Fibroblast of mammary gland (primary cell): Measurements from ENCODE around the gene KRTAP7-1.

Experiments used
- DNase-seq: peaks from one replicate; pipeline ENCODE4 v3.0.0-alpha.2; 2010; ENCODE audit warnings: low read depth
- H3K4me3 ChIP-seq: 2 replicates; pipeline ENCODE4 v1.5.1; 2011; ENCODE audit warnings: low read depth, mild to moderate bottlenecking, low read length, moderate library complexity; ENCODE audit not compliant: control insufficient read depth
- CTCF ChIP-seq: conservative IDR thresholded peaks from 2 replicates; pipeline ENCODE4 v1.5.1; 2011; ENCODE audit warnings: low read depth, low read length, inconsistent platforms; ENCODE audit not compliant: control insufficient read depth, insufficient read depth

Gene KRTAP7-1

GRCh38 chr21:30831194-30831765 lies 1.7 kb upstream of the KRTAP7-1 start:
- peak; percentile 25 for DNase-seq
- TF ChIP-seq CTCF: peak; percentile 50
- H3K4me3 ChIP-seq: no peak overlapping the region

- TF ChIP-seq CTCF: no peak
- DNase-seq: no peak
- H3K4me3 ChIP-seq: no peak overlapping the region
These were observed 10.5 kb downstream of the KRTAP7-1 start for GRCh38 chr21:30818837-30819610.

- DNase-seq: no peak
- no peak for TF ChIP-seq CTCF
These were observed 16.4 kb downstream of the KRTAP7-1 start, which contains the start of gene KRTAP8-1 for GRCh38 chr21:30813174-30813573. TSS of gene KRTAP8-1 (minus strand) at chr21:30813274. CDS start at chr21:30813220, 54 bp downstream.

GRCh38 chr21:30800605-30801004 lies 29.0 kb downstream of the KRTAP7-1 start:
- no peak for TF ChIP-seq CTCF
- DNase-seq: no peak
- no peak overlapping the region for H3K4me3 ChIP-seq

More at GRCh38 chr21:30813174-30813573, 16.4 kb downstream of the KRTAP7-1 start, which contains the start of gene KRTAP8-1:
- no peak within 1 kb of the TSS for H3K4me3 ChIP-seq

GRCh38 chr21:30793581-30794314 lies 35.8 kb downstream of the KRTAP7-1 start:
- no peak for TF ChIP-seq CTCF
- DNase-seq: no peak
- no peak overlapping the region for H3K4me3 ChIP-seq

- DNase-seq: no peak
- H3K4me3 ChIP-seq: no peak overlapping the region
- no peak for TF ChIP-seq CTCF
These were observed 50.3 kb downstream of the KRTAP7-1 start for GRCh38 chr21:30779249-30779648.
